GM12873 (cell line): ENCODE measurements around the gene SYT12.

Experiments
- TF ChIP-seq, protein P1 (sequence below): IDR thresholded peaks from 2 replicates; pipeline ENCODE4 v1.5.1; 2012; ENCODE audit warnings: low read depth, mild to moderate bottlenecking, moderate library complexity, low read length, control low read depth; ENCODE audit not compliant: insufficient read depth; ENCODE audit errors: missing control alignments

The SYT12 gene

DNA sequence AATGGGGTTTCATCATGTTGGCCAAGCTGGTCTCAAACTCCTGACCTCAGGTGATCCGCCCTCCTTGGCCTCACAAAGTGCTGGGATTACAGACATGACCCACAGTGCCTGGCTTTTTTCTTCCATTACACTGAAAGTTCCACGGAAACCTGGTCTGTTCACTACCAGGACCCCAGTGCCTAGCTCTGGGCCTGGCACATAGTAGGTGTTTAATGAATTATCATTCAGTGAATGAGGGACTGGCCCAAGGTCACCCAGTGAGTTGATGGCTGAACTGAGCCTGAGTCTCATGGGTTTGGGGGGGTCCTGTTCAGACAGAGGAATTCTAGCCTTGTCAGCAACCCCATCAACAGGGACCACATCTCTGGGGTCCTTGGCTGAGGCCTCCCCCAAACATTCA, 44.7 kb upstream of the SYT12 start:
- TF ChIP-seq, protein P1, sequence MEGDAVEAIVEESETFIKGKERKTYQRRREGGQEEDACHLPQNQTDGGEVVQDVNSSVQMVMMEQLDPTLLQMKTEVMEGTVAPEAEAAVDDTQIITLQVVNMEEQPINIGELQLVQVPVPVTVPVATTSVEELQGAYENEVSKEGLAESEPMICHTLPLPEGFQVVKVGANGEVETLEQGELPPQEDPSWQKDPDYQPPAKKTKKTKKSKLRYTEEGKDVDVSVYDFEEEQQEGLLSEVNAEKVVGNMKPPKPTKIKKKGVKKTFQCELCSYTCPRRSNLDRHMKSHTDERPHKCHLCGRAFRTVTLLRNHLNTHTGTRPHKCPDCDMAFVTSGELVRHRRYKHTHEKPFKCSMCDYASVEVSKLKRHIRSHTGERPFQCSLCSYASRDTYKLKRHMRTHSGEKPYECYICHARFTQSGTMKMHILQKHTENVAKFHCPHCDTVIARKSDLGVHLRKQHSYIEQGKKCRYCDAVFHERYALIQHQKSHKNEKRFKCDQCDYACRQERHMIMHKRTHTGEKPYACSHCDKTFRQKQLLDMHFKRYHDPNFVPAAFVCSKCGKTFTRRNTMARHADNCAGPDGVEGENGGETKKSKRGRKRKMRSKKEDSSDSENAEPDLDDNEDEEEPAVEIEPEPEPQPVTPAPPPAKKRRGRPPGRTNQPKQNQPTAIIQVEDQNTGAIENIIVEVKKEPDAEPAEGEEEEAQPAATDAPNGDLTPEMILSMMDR = no peak

DNA sequence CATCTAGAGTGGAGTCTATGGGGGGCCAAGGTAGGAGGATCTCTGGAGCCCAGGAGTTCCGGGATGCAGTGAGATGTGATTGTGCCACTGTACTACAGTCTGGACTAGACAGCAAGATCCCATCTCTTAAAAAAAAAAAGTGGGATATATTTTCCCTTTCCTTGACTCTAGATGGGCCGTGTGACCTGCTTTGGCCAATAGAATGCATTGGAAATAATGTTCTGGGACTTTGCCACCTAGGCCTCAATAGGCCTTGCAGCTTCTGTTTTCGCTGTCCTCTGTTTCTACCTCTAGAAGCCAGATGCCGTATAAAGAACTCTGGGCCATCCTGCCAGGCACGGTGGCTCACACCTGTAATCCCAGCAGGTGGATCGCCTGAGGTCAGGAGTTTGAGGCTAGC, 44.2 kb upstream of the SYT12 start:
- TF ChIP-seq, protein P1 = no peak

DNA sequence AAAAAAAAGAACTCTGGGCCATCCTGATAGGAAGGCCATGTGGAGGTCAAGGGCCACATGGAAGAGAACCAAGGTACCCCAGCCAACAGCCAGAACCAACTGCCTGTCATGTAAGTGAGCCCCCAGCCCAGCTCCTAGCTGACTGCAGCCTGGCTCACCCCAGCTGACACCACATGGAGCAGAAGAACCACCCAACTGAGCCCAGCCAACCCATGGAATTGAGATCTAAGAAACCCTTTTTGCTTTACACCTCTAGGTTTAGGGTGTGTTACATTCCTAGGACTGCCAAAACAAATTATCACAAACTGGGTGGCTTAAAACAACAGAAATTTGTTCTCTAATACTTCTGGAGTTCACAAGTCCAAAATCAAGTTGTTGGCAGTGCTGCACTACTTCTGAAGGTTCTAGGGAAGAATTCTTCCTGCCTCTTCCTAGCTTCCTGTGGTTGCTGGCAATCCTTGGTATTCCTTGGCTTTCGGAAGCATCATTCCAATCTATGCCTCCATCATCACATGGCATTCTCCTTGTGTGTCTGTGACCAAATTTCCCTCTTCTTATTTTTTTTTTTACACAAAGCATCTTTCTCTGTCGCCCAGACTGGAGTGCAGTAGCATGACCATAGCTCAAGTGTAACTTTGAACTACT, 43.5 kb upstream of the SYT12 start:
- TF ChIP-seq, protein P1 = no peak

DNA sequence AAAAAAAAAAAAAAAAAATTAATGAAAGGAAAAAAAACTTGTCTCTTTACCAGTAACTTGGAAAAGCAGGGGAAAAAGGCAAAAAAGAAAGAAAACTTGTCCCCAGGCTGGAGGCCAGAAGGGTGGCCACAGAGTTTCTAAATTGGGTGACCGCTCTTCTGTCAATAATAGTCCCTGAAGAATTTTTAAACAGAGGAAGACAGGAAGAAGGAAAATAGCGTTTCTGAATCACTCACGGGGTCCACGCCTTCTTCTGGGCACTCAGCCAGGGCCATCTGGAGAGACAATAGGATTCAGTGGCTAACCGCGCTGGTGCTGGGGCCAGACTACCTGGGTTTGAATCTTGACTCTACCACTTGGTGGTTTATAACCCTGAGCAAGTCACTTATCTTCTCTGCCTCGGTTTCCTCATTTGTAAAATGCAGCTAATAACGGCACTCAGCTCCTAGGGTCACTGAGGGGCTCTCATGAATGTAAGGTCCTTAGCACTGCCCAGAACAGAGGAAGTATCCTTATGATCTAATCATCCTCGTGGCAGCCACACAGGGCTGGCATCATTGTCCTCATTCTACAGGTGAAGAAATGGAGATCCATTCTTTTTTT, 40.9 kb upstream of the SYT12 start:
- TF ChIP-seq, protein P1 = no peak

DNA sequence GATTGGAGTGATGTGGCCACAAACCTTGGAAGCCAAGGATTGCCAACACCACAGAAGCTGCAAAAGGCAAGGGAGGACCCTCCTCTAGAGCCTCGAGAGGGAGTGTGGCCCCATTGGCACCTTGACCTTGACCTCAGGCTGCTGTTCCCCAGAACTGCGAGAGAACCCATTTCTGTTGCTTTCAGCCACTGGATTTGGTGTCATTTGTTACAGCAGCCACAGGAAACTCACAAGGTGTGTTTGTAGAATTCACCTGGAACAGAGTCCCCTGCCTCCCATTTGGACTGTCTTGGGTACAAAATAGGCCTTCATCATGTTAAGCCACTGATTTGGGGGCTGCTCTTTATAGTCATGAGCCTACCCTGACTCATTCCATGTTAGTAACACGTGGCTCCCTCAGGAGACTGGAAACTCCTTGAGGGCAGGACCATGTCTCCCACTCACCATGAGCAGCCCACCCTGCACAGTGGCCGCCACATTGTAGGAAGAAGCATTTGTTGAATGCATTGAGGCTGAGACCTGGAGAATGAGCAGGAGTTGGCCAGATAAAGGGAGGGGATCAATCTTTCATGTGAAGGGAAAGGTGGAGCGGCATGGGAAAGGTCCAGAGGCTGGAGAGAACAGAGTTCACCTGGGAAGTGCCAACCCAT, 39.5 kb upstream of the SYT12 start:
- TF ChIP-seq, protein P1 = no peak

DNA sequence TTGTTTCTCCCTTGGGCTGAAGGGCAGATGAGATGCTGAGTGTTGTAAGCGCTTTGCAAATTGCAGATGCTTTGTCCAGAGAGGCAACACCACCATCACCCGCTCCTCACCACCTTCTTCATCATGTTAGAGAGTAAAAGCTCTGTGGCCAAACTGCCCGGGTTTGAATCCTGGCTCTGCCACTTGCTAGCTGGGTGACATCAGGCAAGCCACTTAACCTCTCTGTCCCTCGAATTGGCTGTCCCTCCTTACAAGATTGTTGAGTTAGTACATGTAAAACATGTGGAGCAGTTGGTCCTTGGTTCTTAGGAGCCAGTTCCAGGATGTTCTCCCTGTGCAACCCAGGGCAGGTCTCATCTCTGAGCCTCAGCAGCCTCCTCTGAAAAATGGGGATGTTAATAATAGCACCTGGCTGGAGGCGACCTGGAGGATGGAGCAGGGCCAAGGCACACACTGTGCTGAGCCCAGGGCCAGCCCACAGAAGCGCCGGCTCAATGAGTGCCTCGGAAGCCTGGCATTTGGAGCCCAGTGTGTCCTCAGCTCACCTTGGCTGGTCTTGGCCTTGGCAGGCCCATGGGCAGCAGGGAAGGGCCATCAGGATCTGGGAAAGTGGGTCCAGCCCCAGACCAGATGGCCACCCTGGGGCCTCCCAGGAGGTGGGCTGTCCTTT, 37.3 kb upstream of the SYT12 start:
- TF ChIP-seq, protein P1 = no peak

DNA sequence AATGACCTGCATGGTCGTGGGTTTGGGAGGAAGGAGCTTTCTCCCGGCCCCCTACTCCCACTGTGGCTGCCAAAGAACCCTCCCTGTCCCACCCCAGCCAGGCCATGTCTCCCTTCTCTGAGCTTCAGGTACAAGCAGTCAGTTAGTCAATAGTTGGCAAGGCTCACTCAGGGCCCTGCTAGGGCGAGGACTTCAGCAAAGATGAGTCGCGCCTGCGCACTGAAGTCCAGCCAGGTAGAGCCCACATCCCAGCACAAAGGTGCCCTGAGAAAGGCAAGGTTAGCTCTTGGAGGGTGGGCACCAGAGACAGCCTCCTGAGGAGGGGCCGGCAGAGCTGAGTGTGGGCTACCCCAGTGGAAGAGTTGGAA, 36.8 kb upstream of the SYT12 start:
- TF ChIP-seq, protein P1 = no peak
